GM18498 (cell line): Measurements from ENCODE around the gene DNMBP.
"Not testable (repeated sequence)": the region's sequence is repeated elsewhere in the genome, so short reads cannot be mapped to it uniquely, and the experiment has no call there.

ENCODE experiments used
- ATAC-seq: cut with Tn5 transposase; IDR thresholded peaks from one replicate; pipeline ENCODE4 v1.9.1; 2021; ENCODE audit warnings: mild to moderate bottlenecking, moderate library complexity; ENCODE audit not compliant: unreplicated experiment

Gene DNMBP

GRCh38 chr10:99920486-99920885 lies 89.3 kb downstream of the DNMBP start:
- ATAC-seq, result no peak

- ATAC-seq, result no peak
Measured at GRCh38 chr10:99917963-99918825, 91.6 kb downstream of the DNMBP start.

GRCh38 chr10:99916776-99917175 lies 93.0 kb downstream of the DNMBP start:
- ATAC-seq, result no peak

- ATAC-seq, result no peak
Measured at GRCh38 chr10:99915414-99915813, 94.3 kb downstream of the DNMBP start.

- ATAC-seq, result no peak
Measured at GRCh38 chr10:99914236-99914635, 95.5 kb downstream of the DNMBP start.

GRCh38 chr10:99913831-99914235 lies 95.9 kb downstream of the DNMBP start:
- no peak for ATAC-seq

GRCh38 chr10:99912041-99912440 lies 97.7 kb downstream of the DNMBP start:
- ATAC-seq, result no peak

- no peak for ATAC-seq
Measured at GRCh38 chr10:99908512-99908911, 101.2 kb downstream of the DNMBP start.

GRCh38 chr10:99906470-99906869 lies 103.3 kb downstream of the DNMBP start:
- ATAC-seq, result no peak

- ATAC-seq, result no peak
Measured at GRCh38 chr10:99905971-99906370, 103.8 kb downstream of the DNMBP start.

GRCh38 chr10:99895867-99896266 lies 113.9 kb downstream of the DNMBP start:
- no peak for ATAC-seq

GRCh38 chr10:99895066-99895465 lies 114.7 kb downstream of the DNMBP start:
- ATAC-seq, result not testable (repeated sequence)

GRCh38 chr10:99894613-99895012 lies 115.1 kb downstream of the DNMBP start:
- ATAC-seq, result no peak

GRCh38 chr10:99888622-99889021 lies 121.1 kb downstream of the DNMBP start:
- no peak for ATAC-seq

- ATAC-seq, result no peak
Measured at GRCh38 chr10:99883523-99883922, 126.2 kb downstream of the DNMBP start.

- no peak for ATAC-seq
Measured at GRCh38 chr10:99881371-99881770, 128.4 kb downstream of the DNMBP start.

GRCh38 chr10:99880080-99880835 lies 129.5 kb downstream of the DNMBP start:
- no peak for ATAC-seq

- no peak for ATAC-seq
Measured at GRCh38 chr10:99875473-99875872, 134.3 kb downstream of the DNMBP start.

GRCh38 chr10:99874341-99875085 lies 135.2 kb downstream of the DNMBP start:
- ATAC-seq, result no peak

- no peak for ATAC-seq
Measured at GRCh38 chr10:99873846-99874245, 135.9 kb downstream of the DNMBP start.

GRCh38 chr10:99872367-99873162 lies 137.2 kb downstream of the DNMBP start:
- no peak for ATAC-seq
